ENCODE results near the gene TECTA.
"Not testable (repeated sequence)": the region's sequence is repeated elsewhere in the genome, so short reads cannot be mapped to it uniquely, and the experiment has no call there.

Gene TECTA

GRCh38 chr11:121229495-121230215 is 128.6 kb downstream of the TECTA start:
- no peak for DNase-seq (ENCODE audit: low read depth in 1 of 2, low spot score in 1 of 2)

GRCh38 chr11:121231576-121232278 is 130.7 kb downstream of the TECTA start:
- no peak for DNase-seq (ENCODE audit: low read depth in 1 of 2, low spot score in 1 of 2)

- no peak for DNase-seq (ENCODE audit: low read depth in 1 of 2, low spot score in 1 of 2)
Measured at GRCh38 chr11:121235057-121235456, 134.0 kb downstream of the TECTA start.

- DNase-seq (ENCODE audit: low read depth in 1 of 2, low spot score in 1 of 2) = no peak
Measured at GRCh38 chr11:121236115-121237001, 135.3 kb downstream of the TECTA start.

- not testable (repeated sequence) for DNase-seq (ENCODE audit: low read depth in 1 of 2, low spot score in 1 of 2)
Measured at GRCh38 chr11:121237247-121237646, 136.2 kb downstream of the TECTA start.

GRCh38 chr11:121237686-121238658 is 136.9 kb downstream of the TECTA start:
- no peak for DNase-seq (ENCODE audit: low read depth in 1 of 2, low spot score in 1 of 2)

- DNase-seq (ENCODE audit: low read depth in 1 of 2, low spot score in 1 of 2) = no peak
Measured at GRCh38 chr11:121238956-121239355, 137.9 kb downstream of the TECTA start.

- DNase-seq (ENCODE audit: low read depth in 1 of 2, low spot score in 1 of 2) = not testable (repeated sequence)
Measured at GRCh38 chr11:121240001-121240400, 139.0 kb downstream of the TECTA start.

- no peak for DNase-seq (ENCODE audit: low read depth in 1 of 2, low spot score in 1 of 2)
Measured at GRCh38 chr11:121240650-121241303, 139.7 kb downstream of the TECTA start.
